Measurements from ENCODE around the gene BMP5. TPM values are rescaled to one million over a fixed set of nuclear protein-coding genes. Genes with fewer than 3 reads are reported as not detected.
"Not testable (repeated sequence)": the region's sequence is repeated elsewhere in the genome, so short reads cannot be mapped to it uniquely, and the experiment has no call there.

BMP5 gene
- total RNA-seq (2014; rRNA removed; shearing (Covaris generic)) = not detected in 2 replicates

- no peak for DNase-seq (ENCODE audit: low read depth)
Measured at GRCh38 chr6:55875400-55875799, at the start of gene BMP5. Gene BMP5, minus strand, starts transcription at chr6:55875590. Its CDS starts 725 bp downstream, at chr6:55874865.

GRCh38 chr6:55922406-55922805 is 47.0 kb upstream of the BMP5 start:
- DNase-seq (ENCODE audit: low read depth) = no peak

GRCh38 chr6:55919716-55920308 is 44.4 kb upstream of the BMP5 start:
- no peak for DNase-seq (ENCODE audit: low read depth)

DNA sequence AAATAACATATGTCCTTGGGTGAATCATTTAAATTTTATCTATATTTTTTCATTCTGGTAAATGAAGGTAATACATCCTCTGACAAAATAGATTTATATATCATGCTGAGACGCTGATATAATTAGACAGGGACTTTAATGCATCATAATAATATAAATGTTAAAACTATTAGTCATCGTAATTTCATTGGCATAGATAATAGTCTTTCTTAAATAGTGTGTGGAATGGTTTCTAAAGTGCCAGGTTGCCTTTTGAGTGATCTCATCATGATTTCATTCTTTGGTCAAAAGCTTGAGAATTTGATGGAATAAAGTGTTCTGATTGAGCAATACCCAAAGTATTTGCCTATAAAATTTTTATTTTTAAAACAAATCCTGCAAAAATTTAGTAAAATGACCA is 43.2 kb upstream of the BMP5 start:
- DNase-seq (ENCODE audit: low read depth) = peak; percentile 80

DNA sequence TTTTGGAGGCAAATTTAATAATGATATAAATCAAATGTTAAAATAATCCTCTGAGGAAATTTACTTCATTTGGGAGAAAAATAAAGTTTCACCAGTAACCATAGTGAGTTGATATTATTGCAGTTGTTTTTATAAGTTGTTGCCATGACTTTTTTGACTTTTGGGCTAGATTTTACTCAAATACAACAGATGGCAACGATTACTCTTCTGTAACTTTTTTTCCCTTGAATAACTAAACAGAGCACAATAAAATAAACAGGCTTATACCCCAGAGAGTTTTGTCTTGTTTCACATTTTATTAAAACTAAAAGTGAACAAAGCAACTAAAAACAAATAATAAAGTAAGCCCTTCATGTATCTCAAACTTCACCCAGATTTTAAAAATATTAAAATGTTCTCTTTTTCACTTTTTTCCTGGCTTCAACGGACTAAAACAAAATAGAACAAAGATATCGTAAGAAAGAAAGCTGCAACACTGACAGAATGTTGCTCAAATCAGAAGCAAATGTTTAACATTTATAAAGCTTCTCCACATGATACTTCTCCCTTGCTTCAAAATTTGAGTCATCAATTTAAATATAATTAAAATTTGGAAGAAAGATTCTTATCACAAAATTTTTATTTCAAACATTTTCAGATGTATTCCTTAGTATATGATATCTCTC is 42.5 kb upstream of the BMP5 start:
- DNase-seq (ENCODE audit: low read depth) = peak; percentile 45

GRCh38 chr6:55916188-55916587 is 40.8 kb upstream of the BMP5 start:
- peak; percentile 86 for DNase-seq (ENCODE audit: low read depth)

DNA sequence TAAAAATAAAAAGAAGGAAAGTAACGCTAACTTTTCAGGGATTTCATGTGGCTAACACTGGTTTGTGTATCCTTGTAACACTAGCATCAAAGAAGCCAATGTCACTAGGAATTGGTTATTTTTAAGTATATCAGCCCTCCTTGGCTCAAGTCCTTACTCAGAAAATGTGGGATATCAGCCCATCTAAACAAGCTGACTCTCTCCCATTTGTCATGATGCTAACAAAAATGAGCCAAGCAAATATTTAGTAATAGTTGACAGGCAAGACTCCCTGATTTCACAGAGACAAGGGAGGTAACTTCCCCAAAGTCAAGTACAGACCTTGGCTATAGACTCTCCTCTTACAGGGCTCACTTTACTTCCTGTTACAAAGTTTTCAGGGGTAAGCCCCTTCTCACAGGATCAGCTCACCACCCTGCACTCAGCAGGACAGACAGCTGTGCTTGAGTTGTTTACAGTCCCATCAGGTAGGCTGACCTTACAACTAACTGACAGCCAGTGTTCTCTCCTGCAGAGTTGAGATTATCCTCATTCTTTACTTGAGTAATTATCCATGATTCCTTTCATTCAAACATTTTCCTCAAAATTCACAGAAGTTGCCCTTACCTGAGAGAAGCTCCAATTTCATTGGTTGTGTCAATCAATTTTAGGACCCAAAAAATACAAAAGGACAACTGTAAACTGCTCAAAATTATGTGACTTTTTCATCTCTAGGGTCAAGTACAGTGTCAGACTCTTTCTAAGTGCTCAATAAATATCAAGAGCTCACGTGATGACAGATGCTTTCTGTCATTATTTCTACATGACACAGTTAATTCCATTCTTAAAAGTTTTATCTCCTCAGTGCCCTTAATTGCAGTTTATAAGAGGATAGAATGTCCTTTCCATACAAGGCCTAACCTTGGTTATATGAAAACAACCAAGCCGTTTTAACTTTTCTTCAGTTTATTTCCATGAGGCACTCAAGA is 38.1 kb upstream of the BMP5 start:
- DNase-seq (ENCODE audit: low read depth) = peak; percentile 28

GRCh38 chr6:55910466-55910865 is 35.1 kb upstream of the BMP5 start:
- not testable (repeated sequence) for DNase-seq (ENCODE audit: low read depth)

GRCh38 chr6:55909911-55910310 is 34.5 kb upstream of the BMP5 start:
- DNase-seq (ENCODE audit: low read depth) = not testable (repeated sequence)

- DNase-seq (ENCODE audit: low read depth) = peak; percentile 78
Measured at GRCh38 chr6:55902796-55903195, 27.4 kb upstream of the BMP5 start.

GRCh38 chr6:55901765-55902270 is 26.4 kb upstream of the BMP5 start:
- DNase-seq (ENCODE audit: low read depth) = no peak

GRCh38 chr6:55898342-55898741 is 23.0 kb upstream of the BMP5 start:
- peak; percentile 49 for DNase-seq (ENCODE audit: low read depth)

DNA sequence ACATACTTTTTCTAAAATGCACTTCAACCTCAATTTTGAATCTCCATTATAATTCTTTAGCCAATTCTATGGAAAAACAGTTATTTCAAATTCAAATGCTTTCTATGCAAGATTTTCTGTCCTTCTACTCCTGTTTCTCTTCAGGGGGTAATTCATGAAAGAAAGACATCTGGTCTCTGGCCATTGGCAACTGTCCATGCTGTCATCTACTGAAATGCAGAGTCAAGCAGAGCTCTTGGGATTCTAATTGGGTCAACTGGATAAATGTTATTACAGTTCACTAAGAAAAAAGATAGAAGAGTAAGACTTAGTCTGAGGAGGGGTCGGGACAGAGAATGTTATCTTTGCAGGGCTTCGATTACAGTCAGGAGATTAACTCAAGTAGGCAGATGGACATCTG is 22.0 kb upstream of the BMP5 start:
- DNase-seq (ENCODE audit: low read depth) = peak; percentile 14

DNA sequence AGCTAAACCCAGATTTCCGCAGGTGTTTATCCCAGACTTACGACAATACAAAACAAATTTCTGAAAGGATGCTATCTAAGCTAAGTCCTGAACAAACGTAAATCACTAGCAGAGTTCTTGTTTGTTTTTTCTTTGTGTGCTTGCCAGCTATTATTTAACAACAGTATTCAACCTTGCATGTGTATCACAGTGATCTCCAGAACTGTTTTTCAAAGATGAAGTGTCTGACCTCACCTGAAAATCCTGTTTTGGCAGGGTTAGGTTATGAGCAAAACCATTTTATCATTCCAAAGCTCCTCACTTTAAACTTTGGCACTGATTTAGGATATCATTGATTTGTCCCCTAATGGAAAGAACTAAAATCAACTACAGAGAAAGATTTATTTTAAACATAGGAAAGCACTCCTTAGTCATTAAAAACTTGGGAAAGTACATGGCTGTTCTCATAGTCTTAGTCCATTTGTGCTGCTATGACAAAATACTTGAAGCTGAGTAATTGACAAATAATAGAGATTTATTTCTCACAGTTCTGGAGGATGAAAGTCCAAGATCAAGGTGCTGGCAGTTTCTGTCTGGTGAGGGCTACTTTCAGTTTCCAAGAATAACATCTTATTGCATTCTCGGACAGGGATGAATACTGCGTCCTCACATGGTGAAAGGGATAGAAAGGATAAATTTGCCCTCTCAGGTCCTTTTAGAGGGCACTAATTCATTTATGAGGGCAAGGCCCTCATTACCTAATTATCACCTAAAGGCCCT is 20.8 kb upstream of the BMP5 start:
- no peak for DNase-seq (ENCODE audit: low read depth)

GRCh38 chr6:55892749-55893357 is 17.5 kb upstream of the BMP5 start:
- no peak for DNase-seq (ENCODE audit: low read depth)

DNA sequence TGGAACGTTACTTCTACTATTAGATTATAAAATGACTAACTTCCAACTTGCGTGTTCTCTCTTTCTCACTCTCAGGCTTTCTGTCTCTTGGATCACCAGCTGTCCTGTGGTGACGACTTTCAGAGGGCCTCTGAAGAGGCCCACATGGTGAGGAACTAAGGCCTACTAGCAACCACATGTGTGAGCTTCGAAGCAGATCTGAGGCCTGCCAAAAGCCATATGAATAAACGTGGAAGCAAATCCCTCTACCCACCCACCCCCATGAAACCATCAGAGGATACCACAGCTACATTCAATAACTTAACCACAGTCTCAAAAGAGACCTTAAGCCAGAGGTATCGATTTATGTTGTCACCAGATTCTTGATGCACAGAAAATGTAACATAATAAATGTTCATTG is 13.5 kb upstream of the BMP5 start:
- no peak for DNase-seq (ENCODE audit: low read depth)

GRCh38 chr6:55886185-55886836 is 10.9 kb upstream of the BMP5 start:
- peak; percentile 51 for DNase-seq (ENCODE audit: low read depth)

DNA sequence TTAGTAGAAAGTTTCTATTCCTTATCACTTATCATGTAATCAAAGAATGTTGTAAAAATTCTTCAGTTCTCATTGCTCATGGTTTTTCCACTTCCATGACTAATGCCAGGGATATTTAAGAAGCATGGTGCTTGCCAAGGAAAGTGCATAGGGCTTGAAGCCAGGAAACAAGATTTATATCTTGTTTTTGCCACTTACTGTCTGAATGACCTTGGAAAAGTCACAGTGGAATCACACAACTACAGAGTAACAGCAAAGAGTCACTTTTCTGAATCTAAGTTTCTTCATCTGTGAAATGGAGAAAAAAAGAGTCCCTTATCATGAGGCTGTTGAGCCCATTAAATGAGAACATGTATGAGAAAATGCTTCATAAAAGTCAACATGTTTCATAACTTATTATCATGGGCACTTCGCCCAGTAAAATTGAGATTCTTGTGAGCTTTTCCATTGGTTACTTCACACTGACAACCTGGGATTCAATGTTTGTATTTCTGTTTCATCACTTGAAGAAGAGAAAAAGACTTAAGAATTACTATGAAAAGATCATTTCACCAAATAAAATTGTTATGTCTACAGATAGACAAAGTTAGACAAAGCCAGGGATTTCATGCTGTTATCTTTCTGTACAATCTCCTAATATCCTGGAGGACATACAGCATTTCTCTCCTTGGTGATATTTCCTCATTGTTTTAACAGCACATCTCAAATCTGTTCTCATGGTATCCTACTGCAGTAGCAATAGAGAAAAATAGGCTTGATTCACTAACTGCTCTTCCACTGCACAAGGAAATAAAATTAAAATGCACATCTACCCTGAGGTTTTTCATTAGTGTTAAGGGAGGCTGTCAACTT is 7.6 kb upstream of the BMP5 start:
- DNase-seq (ENCODE audit: low read depth) = peak; percentile 97

DNA sequence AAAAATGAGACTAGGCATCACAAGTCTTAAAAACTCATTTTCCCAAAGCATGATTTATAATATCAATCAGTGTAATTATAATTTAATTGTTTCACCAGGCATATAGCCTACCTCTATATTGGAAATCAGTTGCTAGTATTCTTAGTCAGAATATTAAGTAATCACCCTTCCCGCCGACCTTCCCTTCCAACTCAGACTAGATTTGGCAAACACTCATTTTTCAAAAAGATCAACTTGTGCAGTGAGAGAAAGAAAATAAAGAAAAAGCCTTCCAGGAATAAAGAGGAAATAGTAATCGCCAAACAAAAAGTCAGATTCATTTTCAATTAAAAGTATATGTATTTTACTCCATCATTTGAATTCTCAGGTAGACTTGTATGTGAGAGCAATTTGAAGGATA is 1.9 kb upstream of the BMP5 start:
- no peak for DNase-seq (ENCODE audit: low read depth)

DNA sequence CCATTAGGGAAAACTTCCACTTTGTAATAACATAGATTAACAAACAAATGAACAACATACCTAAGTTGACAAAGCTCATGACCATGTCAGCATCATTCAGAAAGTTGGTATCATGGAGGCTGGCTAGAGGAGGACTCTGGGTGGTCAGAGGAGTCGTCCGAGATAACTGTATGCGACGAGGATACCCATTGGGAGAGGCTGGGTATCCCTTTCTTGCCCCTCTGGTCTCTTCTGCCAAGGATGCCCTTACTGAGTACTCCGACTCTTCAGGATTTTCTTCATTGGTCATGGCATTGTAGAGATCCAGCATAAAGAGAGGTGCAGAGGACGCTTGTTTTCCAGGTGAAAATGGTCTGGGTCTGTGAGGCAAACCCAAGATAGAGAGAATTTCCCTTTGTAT is 1.1 kb downstream of the BMP5 start:
- DNase-seq (ENCODE audit: low read depth) = no peak

Measured in M059J (cell line).